ENCODE data around the gene EN1. TPM values are rescaled to one million over a fixed set of nuclear protein-coding genes. Genes with fewer than 3 reads are reported as not detected.
A peak's percentile ranks its signal among the peaks of the same experiment; 100 is the strongest.

Gene EN1
- total RNA-seq, 1 donor from 2014 or later, result 17.9 TPM

DNA sequence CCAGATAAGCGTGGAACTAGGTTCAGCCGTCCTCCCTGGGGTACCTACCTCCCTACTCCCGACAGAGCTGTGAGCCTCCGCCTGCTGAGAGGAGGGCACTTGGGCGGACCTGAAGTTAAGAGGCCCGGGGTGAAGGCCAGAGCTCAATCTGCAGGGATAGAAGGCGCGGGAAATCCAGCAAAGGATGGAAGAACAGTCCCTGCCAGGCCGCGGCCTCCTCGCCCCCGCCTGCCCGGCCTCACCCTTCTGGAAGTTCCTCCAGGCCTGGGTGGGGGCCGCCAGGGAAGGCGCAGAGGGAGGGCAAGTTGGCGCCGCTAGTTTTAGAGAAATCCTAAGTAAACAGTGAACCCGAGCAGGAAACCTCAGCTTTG is 13.0 kb downstream of the EN1 start:
- H3K27ac Mint-ChIP-seq, result no peak overlapping the region
- TF ChIP-seq, protein P1, sequence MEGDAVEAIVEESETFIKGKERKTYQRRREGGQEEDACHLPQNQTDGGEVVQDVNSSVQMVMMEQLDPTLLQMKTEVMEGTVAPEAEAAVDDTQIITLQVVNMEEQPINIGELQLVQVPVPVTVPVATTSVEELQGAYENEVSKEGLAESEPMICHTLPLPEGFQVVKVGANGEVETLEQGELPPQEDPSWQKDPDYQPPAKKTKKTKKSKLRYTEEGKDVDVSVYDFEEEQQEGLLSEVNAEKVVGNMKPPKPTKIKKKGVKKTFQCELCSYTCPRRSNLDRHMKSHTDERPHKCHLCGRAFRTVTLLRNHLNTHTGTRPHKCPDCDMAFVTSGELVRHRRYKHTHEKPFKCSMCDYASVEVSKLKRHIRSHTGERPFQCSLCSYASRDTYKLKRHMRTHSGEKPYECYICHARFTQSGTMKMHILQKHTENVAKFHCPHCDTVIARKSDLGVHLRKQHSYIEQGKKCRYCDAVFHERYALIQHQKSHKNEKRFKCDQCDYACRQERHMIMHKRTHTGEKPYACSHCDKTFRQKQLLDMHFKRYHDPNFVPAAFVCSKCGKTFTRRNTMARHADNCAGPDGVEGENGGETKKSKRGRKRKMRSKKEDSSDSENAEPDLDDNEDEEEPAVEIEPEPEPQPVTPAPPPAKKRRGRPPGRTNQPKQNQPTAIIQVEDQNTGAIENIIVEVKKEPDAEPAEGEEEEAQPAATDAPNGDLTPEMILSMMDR (IDR thresholded peaks at IDR 0.05; ENCODE audit: unreplicated experiment), result no peak
- peak overlapping the region; percentile 77 for H3K4me3 Mint-ChIP-seq
- peaks cover 4% of the 10 kb centered on the region for H3K36me3 Mint-ChIP-seq
- no peaks in the 10 kb centered on the region for H3K9me3 Mint-ChIP-seq
- H3K27me3 Mint-ChIP-seq (ENCODE audit: low read depth), result peaks cover 89% of the 10 kb centered on the region
- no peak for DNase-seq (ENCODE audit: low spot score in 2 of 2, unreplicated experiment in 2 of 2)
- peaks cover 69% of the 10 kb centered on the region for H3K4me1 Mint-ChIP-seq

DNA sequence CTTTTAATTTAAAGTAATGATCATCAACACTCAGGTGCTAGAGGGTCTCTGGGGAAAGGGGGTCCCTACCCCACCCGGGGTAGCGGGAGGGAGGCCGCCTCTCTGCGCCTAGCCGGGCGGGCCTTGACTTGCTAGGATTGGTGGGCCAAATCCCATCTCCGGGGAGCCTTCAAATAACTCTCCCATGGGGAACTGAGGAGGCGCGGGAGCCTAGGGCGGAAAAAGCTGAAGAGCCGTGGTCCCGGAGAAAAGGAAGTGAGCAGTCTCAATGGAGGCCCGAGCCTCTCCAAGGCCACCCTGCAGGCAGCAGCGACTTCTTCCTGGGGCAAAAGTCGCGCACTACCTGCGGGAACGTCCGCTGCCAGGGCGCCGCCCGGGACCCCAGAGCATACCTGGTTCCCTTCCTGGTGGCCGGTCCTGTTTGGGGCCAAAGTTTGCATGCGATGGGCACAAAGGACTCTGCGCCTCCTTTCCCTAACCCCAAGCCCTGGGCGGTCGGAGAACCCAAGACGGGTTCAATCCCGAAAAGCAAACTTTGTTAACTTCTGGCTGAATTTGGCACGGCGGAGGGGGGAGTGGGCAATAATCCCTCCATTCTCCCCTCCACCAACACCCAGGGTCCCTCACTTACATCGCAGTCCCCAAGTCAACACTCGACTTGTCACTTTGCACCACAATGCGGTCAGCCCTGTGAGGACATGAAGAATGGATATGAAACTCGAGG is 13.6 kb downstream of the EN1 start:
- Mint-ChIP-seq H3K27ac (peak overlapping the region; percentile 77), H3K4me3 (peak overlapping the region; percentile 43), H3K27me3 (ENCODE audit: low read depth) (peaks cover 85% of the 10 kb centered on the region), H3K9me3 (no peaks in the 10 kb centered on the region), H3K4me1 (peaks cover 66% of the 10 kb centered on the region), H3K36me3 (no peaks in the 10 kb centered on the region)
- DNase-seq (ENCODE audit: low spot score in 2 of 2, unreplicated experiment in 2 of 2), result no peak
- TF ChIP-seq, protein P1 (IDR thresholded peaks at IDR 0.05; ENCODE audit: unreplicated experiment), result no peak

DNA sequence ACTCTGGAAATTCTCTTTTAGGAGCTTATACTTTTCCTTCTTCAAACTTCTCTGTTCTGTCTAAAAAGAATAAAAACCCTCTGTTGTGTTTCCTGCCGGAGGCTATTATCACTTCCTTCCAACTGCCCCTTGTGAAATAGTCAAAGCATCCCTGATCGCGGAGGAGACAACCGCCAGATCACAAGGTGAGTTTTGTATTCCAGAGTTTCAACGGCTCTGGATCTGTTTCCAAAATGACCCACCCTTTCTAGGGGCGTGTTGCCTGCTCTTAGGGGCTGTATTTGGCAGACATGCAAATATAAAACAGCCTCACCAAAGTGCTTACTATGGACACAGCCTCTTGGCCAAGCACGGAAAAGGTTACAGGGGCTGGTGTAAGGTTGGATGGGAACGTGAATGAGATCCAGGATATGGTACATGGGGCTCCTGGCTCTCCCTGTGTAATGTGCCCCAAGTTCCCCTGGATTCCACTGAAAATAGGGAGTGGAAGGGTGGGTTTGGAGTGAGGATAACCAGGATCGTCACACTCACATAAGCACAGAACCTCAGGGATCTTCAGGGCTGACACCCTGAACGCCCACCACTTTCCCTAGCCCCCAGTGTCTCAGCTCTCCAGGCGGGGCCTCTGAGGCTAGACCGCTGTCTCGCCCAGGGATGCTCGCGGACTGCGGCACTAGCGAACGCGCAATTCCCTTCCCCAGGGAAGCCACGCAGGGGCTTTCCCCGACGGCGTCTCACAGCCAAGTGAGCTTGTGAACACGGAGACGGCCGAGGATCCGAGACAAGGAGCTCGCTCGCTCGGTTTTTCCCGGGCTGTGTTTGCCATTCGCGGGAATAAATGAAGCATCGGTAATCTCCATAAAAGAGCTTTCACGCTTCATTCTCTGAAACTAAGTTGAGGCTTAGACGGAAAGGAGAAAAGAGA is 14.4 kb downstream of the EN1 start:
- H3K27ac Mint-ChIP-seq, result peak overlapping the region; percentile 81
- no peak for DNase-seq (ENCODE audit: low spot score in 2 of 2, unreplicated experiment in 2 of 2)
- peak overlapping the region; percentile 48 for H3K4me3 Mint-ChIP-seq
- no peaks in the 10 kb centered on the region for H3K36me3 Mint-ChIP-seq
- peaks cover 66% of the 10 kb centered on the region for H3K4me1 Mint-ChIP-seq
- H3K27me3 Mint-ChIP-seq (ENCODE audit: low read depth), result peaks cover 83% of the 10 kb centered on the region
- no peaks in the 10 kb centered on the region for H3K9me3 Mint-ChIP-seq
- TF ChIP-seq, protein P1 (IDR thresholded peaks at IDR 0.05; ENCODE audit: unreplicated experiment), result no peak

DNA sequence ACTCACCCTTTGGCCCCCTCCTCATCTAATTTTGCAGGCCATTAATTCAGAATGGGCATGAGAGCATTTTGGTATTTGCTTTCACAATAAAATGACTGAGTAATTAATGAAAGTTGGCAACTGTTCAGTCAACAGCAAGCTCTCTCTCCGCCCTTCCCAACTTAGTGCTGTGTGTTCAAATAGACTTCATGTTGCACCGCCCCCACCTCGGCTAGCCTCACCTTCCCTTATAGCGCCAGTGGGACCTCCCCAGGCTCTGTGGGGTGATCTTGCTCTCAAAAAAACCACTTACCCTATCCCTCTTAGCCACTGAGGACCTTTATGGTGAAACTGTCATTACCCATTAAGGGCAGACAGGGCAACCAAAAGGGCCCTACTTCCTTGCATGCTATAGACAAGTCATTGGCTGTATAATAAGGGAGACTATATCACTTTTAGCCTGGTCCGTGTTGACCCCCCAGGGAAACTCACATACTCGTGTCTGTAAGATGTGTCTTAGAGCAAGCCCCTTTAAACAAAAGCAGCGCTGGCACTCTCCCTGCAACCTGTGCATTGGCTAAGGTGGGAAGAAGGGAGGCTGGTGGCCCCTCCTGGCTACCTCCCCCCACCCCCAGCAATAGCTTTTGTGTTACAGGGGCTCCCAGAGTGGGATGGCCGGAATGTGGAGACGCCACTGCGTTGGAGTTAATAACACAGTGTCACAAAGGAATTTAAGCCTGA is 15.2 kb downstream of the EN1 start:
- Mint-ChIP-seq H3K4me3 (no peak overlapping the region), H3K4me1 (peaks cover 62% of the 10 kb centered on the region), H3K36me3 (no peaks in the 10 kb centered on the region), H3K27ac (peak overlapping the region; percentile 81), H3K9me3 (no peaks in the 10 kb centered on the region), H3K27me3 (ENCODE audit: low read depth) (peaks cover 77% of the 10 kb centered on the region)
- TF ChIP-seq, protein P1 (IDR thresholded peaks at IDR 0.05; ENCODE audit: unreplicated experiment), result no peak
- DNase-seq (ENCODE audit: low spot score in 2 of 2, unreplicated experiment in 2 of 2), result no peak

DNA sequence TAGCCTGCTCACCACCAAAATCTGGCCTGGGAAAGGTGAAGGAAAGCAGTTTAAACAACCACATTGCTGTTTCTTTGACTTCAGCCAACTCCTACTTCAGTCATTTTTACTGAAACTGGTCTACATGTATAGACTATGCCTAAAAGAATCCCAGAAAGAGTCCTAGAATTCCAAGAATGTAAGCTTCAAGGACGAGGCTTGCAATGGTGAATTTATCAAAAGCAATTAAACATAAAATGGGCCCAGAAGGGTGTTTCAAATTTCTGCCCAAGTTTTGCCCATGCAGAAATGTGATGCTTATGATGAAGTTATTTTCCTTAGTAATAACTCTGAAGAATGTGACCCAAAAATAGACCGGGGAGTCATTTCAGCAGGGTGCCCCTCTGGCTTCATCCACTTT is 16.6 kb downstream of the EN1 start:
- peak overlapping the region; percentile 80 for H3K27ac Mint-ChIP-seq
- H3K9me3 Mint-ChIP-seq, result no peaks in the 10 kb centered on the region
- peaks cover 49% of the 10 kb centered on the region for H3K4me1 Mint-ChIP-seq
- peaks cover 72% of the 10 kb centered on the region for H3K27me3 Mint-ChIP-seq (ENCODE audit: low read depth)
- DNase-seq (ENCODE audit: low spot score in 2 of 2, unreplicated experiment in 2 of 2), result no peak
- TF ChIP-seq, protein P1 (IDR thresholded peaks at IDR 0.05; ENCODE audit: unreplicated experiment), result no peak
- no peak overlapping the region for H3K4me3 Mint-ChIP-seq
- H3K36me3 Mint-ChIP-seq, result no peaks in the 10 kb centered on the region

Data from mesothelial cell of epicardium (in vitro differentiated cells).